ENCODE measurements around the gene MAGI1.

Gene MAGI1

DNA sequence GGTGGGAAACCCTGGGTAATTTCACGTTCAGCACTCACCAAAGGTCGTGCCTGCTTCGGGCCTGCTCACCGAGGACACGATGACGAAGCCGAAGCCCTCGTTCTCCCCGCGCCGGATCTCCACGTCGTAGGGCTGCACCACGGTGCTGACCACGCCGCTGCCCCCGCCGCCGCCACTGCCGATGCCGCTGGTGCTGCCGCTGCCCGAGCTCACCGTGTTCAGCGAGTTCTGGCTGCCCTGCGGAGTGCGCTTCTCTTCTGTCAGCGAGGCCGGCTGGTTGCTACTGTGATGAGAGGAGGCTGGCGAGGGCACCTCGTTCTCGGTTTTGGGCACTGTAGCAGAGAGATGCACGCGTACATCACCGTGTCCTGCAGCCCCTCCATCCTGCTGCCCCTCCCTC lies 659.5 kb downstream of the MAGI1 start:
- Histone ChIP-seq H3K9ac (ENCODE audit: low read length) (no peak overlapping the region), H3K27me3 (ENCODE audit: control insufficient read depth, insufficient read depth, low read length) (no peaks in the 10 kb centered on the region), H3K27ac (ENCODE audit: low read depth, low read length) (no peak overlapping the region), H3K36me3 (ENCODE audit: control insufficient read depth, insufficient read depth, low read length) (peaks cover 14% of the 10 kb centered on the region), H3K4me1 (ENCODE audit: control insufficient read depth, insufficient read depth, low read length) (no peaks in the 10 kb centered on the region), H3K4me3 (ENCODE audit: low read length) (no peak overlapping the region)

DNA sequence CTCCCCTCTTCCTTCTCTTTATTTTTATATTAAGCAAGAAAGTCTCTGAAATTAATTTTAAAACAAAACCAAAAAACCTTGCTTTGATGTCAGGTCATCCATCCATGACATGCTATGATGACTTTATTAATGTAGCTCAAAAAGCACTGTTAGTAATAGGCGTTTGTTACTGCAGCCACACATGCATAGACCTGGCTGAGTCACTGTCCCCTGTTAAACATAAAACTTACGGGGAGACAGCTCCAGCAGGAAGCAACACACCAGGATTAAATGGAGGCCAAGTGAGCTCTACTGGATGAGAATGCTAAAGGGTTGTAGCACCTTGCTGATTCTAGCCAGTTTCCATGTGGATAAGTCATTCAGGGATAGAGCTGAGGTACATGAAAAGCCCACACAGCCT lies 661.1 kb downstream of the MAGI1 start:
- H3K4me3 ChIP-seq (ENCODE audit: low read length) = no peak overlapping the region
- no peaks in the 10 kb centered on the region for H3K4me1 ChIP-seq (ENCODE audit: control insufficient read depth, insufficient read depth, low read length)
- no peak overlapping the region for H3K27ac ChIP-seq (ENCODE audit: low read depth, low read length)
- peaks cover 11% of the 10 kb centered on the region for H3K36me3 ChIP-seq (ENCODE audit: control insufficient read depth, insufficient read depth, low read length)
- H3K9ac ChIP-seq (ENCODE audit: low read length) = no peak overlapping the region
- no peaks in the 10 kb centered on the region for H3K27me3 ChIP-seq (ENCODE audit: control insufficient read depth, insufficient read depth, low read length)

DNA sequence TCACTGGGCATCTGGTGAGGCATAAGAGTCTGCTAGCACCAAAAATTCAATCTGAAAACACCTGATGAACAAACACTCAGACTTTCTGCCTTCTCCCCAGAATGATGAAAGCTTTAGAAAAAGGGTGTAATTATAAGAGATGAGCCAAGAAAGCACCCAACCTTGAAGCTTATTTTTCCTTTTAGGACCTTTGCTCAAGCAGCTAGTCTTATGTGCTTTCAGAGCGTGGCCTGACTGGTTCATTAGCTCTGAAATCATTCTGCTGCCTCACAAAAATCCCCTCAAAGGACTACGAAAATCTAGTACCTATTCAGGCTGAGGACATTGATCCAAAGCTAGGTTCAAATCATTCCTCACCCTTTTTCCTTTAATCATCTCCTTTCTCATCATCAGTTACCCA lies 662.3 kb downstream of the MAGI1 start:
- H3K36me3 ChIP-seq (ENCODE audit: control insufficient read depth, insufficient read depth, low read length) = peaks cover 9% of the 10 kb centered on the region

DNA sequence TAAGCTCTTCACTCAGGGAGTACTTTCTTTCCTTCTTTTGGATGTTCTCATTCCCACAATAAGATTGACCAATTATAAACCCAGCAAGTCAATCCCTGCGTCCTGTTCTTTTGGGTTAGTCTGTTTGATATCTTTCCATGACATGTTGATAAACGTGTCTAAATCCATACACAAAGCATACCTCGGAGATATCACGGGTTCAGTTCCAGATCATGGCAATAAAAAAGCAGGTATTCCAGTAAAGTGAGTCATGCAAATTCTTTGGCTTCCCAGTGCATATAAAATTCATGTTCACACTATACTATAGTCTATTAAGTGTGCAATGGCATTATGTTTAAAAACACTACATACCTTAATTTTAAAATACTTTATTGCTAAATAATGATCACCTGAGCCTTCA lies 667.7 kb downstream of the MAGI1 start:
- Histone ChIP-seq H3K36me3 (ENCODE audit: control insufficient read depth, insufficient read depth, low read length) (no peaks in the 10 kb centered on the region), H3K27ac (ENCODE audit: low read depth, low read length) (peak overlapping the region; percentile 74), H3K4me3 (ENCODE audit: low read length) (no peak overlapping the region), H3K27me3 (ENCODE audit: control insufficient read depth, insufficient read depth, low read length) (no peaks in the 10 kb centered on the region), H3K4me1 (ENCODE audit: control insufficient read depth, insufficient read depth, low read length) (no peaks in the 10 kb centered on the region), H3K9ac (ENCODE audit: low read length) (no peak overlapping the region)

More for the DNA sequence above, 662.3 kb downstream of the MAGI1 start:
- H3K9ac ChIP-seq (ENCODE audit: low read length) = no peak overlapping the region
- H3K27ac ChIP-seq (ENCODE audit: low read depth, low read length) = no peak overlapping the region
- H3K4me3 ChIP-seq (ENCODE audit: low read length) = no peak overlapping the region
- H3K27me3 ChIP-seq (ENCODE audit: control insufficient read depth, insufficient read depth, low read length) = no peaks in the 10 kb centered on the region
- no peaks in the 10 kb centered on the region for H3K4me1 ChIP-seq (ENCODE audit: control insufficient read depth, insufficient read depth, low read length)

DNA sequence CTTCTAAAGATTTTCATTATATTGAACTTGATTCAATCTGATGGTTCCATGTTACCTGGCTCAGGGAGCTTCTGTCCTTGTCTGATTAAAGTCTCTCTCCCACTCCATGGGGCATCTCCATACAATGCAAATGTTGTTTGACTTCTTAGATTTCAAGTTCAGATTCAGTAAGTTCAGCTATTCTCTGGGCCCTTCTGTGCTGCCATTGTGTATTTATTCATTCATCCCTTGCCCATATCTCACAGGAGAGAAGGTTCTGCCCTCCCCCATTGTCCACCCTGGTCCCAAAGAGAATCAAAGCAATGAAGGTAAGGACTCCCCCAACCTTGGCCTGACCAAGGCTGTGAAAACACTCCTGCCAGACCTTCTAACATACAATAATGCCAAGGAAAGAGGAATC lies 669.9 kb downstream of the MAGI1 start:
- H3K36me3 ChIP-seq (ENCODE audit: control insufficient read depth, insufficient read depth, low read length) = no peaks in the 10 kb centered on the region
- no peaks in the 10 kb centered on the region for H3K27me3 ChIP-seq (ENCODE audit: control insufficient read depth, insufficient read depth, low read length)
- H3K9ac ChIP-seq (ENCODE audit: low read length) = no peak overlapping the region
- H3K4me3 ChIP-seq (ENCODE audit: low read length) = no peak overlapping the region
- no peak overlapping the region for H3K27ac ChIP-seq (ENCODE audit: low read depth, low read length)
- H3K4me1 ChIP-seq (ENCODE audit: control insufficient read depth, insufficient read depth, low read length) = no peaks in the 10 kb centered on the region

DNA sequence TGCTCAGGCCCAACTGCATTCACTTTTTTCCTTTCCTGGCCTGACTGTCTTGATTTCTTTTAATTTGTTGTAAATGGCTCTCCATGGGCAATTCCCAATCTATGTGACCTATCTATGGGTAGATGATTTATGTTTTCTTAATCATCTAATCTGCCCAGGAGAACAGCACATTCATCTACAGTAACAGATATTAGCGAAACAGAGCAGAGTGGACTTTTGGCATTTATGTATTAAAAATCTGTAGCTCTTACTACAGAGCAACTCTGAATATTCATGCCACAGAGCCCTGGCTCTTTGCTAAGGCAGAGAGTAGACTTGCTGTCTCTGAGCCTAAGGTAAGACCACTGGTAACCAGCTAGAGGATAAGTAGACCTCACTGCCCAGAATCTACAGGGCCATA lies 676.0 kb downstream of the MAGI1 start:
- Histone ChIP-seq H3K27me3 (ENCODE audit: control insufficient read depth, insufficient read depth, low read length) (no peaks in the 10 kb centered on the region), H3K36me3 (ENCODE audit: control insufficient read depth, insufficient read depth, low read length) (peaks cover 2% of the 10 kb centered on the region), H3K9ac (ENCODE audit: low read length) (no peak overlapping the region), H3K4me3 (ENCODE audit: low read length) (no peak overlapping the region), H3K4me1 (ENCODE audit: control insufficient read depth, insufficient read depth, low read length) (no peaks in the 10 kb centered on the region), H3K27ac (ENCODE audit: low read depth, low read length) (no peak overlapping the region)

DNA sequence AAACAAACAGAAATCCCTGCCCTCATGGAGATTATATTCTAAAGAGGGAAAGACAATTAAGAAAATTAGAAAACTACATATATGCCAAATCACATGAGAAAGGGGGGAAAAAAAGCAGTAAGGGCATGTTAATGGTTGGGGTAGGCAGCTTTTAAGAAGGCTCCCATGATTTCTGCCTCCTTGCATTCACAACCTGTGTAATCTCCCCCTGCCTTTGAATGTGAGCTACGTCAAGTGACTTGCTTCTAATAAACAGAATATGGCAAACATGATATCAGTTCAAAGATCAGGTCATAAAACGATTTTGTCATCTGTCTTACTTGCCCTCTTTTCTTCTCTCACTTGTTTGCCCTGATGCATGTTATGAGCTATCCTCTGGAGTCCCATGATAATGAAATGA lies 677.3 kb downstream of the MAGI1 start:
- Histone ChIP-seq H3K27me3 (ENCODE audit: control insufficient read depth, insufficient read depth, low read length) (no peaks in the 10 kb centered on the region), H3K4me3 (ENCODE audit: low read length) (no peak overlapping the region), H3K36me3 (ENCODE audit: control insufficient read depth, insufficient read depth, low read length) (peaks cover 2% of the 10 kb centered on the region), H3K4me1 (ENCODE audit: control insufficient read depth, insufficient read depth, low read length) (no peaks in the 10 kb centered on the region), H3K27ac (ENCODE audit: low read depth, low read length) (no peak overlapping the region), H3K9ac (ENCODE audit: low read length) (no peak overlapping the region)

DNA sequence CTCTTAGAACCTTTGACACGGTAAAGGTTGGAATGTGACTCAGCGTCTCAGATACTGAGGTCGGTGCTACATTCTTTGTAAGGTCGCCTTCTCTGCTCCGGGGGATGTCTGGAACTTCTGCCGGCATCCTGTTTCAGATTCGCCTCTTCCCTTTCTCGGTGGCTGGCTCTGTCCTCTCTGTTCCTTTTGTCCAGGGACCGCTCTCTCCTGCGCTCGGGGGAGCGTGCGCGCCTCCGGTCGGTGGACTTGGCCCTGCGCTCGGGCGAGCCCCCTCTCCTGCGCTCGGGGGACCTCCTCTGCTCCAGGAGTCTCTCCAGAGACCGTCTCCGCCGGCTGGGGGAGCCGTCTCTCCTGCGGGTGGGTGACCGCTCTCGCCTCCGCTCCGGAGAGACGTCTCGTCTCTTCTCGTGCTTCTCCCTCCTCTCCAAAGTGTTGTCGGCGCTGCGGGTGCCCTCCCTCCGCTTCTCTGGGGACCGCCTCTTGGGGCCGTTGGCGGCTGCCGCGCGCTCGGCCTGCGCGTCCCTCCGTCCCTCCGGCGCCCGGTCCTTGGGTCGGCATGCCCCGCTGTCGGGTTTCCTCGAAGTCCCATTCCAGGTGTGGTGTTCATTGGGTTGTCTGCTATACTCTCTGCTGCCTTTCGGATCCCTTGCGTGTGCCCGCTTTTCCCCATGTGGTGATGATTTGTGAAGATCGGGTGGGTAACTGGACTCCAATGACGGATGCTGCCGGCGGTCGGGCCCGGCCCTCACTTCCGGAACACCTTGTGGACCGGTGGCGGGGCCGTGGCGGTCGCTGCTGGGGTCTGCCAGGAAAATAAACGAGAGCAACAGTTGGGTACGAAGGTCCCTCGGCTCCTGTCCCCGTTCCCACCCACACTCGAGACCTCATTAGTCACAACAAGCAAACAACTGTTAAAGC lies 682.1 kb downstream of the MAGI1 start:
- H3K27ac ChIP-seq (ENCODE audit: low read depth, low read length) = no peak overlapping the region

DNA sequence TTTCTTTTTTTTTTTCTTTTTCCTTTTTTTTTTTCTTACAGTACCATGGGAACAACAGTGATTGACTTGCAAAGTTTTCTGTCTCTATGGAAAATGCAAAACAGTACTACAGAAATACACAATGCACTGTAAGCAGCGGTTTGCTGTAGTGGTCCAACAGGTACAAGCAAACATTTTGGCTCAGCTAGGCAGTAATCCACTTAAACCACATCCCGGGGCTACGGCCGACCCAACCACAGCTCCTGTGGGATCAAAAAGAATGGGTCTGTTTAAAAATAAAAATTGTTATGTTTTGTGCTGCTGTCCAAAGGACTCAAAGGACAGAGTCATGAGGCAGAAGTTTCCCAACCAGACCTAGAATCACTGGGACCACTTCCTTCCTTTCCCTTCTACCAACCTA lies 683.8 kb downstream of the MAGI1 start:
- Histone ChIP-seq H3K36me3 (ENCODE audit: control insufficient read depth, insufficient read depth, low read length) (no peaks in the 10 kb centered on the region), H3K27me3 (ENCODE audit: control insufficient read depth, insufficient read depth, low read length) (no peaks in the 10 kb centered on the region), H3K4me3 (ENCODE audit: low read length) (no peak overlapping the region), H3K4me1 (ENCODE audit: control insufficient read depth, insufficient read depth, low read length) (peaks cover 3% of the 10 kb centered on the region), H3K9ac (ENCODE audit: low read length) (no peak overlapping the region), H3K27ac (ENCODE audit: low read depth, low read length) (peak overlapping the region; percentile 22)

More for the DNA sequence above, 682.1 kb downstream of the MAGI1 start:
- Histone ChIP-seq H3K27me3 (ENCODE audit: control insufficient read depth, insufficient read depth, low read length) (no peaks in the 10 kb centered on the region), H3K4me1 (ENCODE audit: control insufficient read depth, insufficient read depth, low read length) (peaks cover 3% of the 10 kb centered on the region), H3K4me3 (ENCODE audit: low read length) (peak overlapping the region; percentile 11), H3K36me3 (ENCODE audit: control insufficient read depth, insufficient read depth, low read length) (no peaks in the 10 kb centered on the region), H3K9ac (ENCODE audit: low read length) (no peak overlapping the region)

DNA sequence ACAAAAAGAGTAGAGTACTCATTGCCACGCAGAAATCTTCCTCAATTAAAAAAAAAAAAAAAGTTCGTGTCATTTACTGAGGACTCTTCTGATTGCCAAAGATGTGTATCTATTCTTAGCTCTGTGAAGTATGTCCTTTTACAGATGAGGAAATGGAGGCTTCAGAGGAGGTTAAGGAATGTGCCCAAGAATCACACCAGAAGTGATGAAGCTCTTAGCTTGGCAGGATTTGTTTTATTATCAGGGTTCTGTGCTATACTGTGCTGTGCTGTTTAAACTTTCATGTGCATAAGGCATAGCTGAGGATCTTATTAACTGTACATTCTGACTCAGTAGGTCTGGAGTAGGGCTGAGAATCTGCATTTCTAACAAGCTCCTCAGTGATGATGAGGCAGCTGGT lies 685.8 kb downstream of the MAGI1 start:
- no peak overlapping the region for H3K27ac ChIP-seq (ENCODE audit: low read depth, low read length)
- no peak overlapping the region for H3K9ac ChIP-seq (ENCODE audit: low read length)
- H3K4me3 ChIP-seq (ENCODE audit: low read length) = no peak overlapping the region
- H3K4me1 ChIP-seq (ENCODE audit: control insufficient read depth, insufficient read depth, low read length) = peaks cover 6% of the 10 kb centered on the region
- H3K36me3 ChIP-seq (ENCODE audit: control insufficient read depth, insufficient read depth, low read length) = no peaks in the 10 kb centered on the region
- H3K27me3 ChIP-seq (ENCODE audit: control insufficient read depth, insufficient read depth, low read length) = no peaks in the 10 kb centered on the region

DNA sequence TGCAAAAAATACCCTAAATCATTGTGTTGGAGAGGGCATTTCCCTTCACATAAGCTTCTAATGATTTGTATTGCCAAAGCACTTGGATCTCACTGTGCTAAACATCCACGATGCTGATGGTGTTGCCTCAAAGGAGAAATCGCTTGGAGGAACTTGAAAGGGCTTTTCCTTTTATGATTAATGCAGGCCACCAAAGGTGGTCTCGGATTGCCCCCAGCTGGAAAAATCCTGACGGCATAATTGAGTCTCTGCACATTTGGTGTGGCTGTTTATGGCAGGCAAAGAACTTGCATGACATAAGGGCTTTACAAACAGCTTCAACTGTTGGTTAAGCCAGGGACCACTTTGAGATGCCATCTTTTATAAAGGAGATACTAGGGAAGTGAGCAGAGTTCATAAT lies 687.0 kb downstream of the MAGI1 start:
- no peak overlapping the region for H3K9ac ChIP-seq (ENCODE audit: low read length)
- H3K27ac ChIP-seq (ENCODE audit: low read depth, low read length) = no peak overlapping the region
- peaks cover 6% of the 10 kb centered on the region for H3K4me1 ChIP-seq (ENCODE audit: control insufficient read depth, insufficient read depth, low read length)
- no peak overlapping the region for H3K4me3 ChIP-seq (ENCODE audit: low read length)
- no peaks in the 10 kb centered on the region for H3K27me3 ChIP-seq (ENCODE audit: control insufficient read depth, insufficient read depth, low read length)
- H3K36me3 ChIP-seq (ENCODE audit: control insufficient read depth, insufficient read depth, low read length) = no peaks in the 10 kb centered on the region

DNA sequence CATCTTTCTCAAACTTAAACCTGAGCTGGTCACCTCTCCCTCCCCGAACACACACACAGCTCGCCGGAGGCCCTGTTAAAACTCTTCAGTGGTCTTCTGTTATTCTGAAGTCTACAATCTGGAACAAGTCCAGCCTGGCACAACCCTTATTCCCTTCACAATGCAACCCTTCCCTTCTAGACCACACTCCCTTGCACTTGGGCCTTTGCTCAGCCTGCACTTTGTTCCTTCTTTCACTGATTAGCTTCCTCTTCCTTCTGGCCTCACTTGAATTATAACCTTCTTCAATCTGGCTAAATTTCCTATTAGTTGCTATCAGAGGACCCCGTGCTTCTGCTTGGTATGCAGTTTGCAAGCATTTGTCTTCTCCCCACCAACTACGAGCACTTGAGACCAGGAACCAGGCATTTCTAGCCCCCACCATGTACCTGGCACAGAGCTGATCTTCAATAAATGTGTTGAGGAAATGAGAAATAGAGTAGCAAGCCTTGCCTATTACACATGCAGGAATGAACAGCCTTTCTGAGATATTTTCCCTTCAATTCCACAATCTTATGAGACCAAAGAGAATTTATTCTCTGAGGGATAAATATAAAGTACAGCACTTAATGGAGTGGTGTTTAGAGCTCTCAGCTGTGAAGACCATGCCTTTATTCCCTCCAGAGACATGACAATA lies 687.8 kb downstream of the MAGI1 start:
- Histone ChIP-seq H3K9ac (ENCODE audit: low read length) (no peak overlapping the region), H3K27me3 (ENCODE audit: control insufficient read depth, insufficient read depth, low read length) (no peaks in the 10 kb centered on the region), H3K36me3 (ENCODE audit: control insufficient read depth, insufficient read depth, low read length) (no peaks in the 10 kb centered on the region), H3K27ac (ENCODE audit: low read depth, low read length) (no peak overlapping the region), H3K4me3 (ENCODE audit: low read length) (no peak overlapping the region), H3K4me1 (ENCODE audit: control insufficient read depth, insufficient read depth, low read length) (peaks cover 6% of the 10 kb centered on the region)
